Mesenchymal stem cell (in vitro differentiated cells and primary cell): ENCODE data around the gene DHRS4L2.
"Not testable (repeated sequence)": the region's sequence is repeated elsewhere in the genome, so short reads cannot be mapped to it uniquely, and the experiment has no call there.

ENCODE experiments used
- DNase-seq: peaks from one replicate; pipeline ENCODE4 v3.0.0-alpha.2; 2013
- H2AFZ ChIP-seq: one replicate; pipeline ENCODE4 v1.6.1; 2013; ENCODE audit warnings: low read depth, mild to moderate bottlenecking, control low read depth, inconsistent platforms, low read length, moderate library complexity
- H2AK5ac ChIP-seq: 2 replicates; pipeline ENCODE4 v1.6.1; 2013; ENCODE audit warnings: low read length, moderate library complexity, mild to moderate bottlenecking, inconsistent platforms; ENCODE audit not compliant: severe bottlenecking
- H2BK120ac ChIP-seq: one replicate; pipeline ENCODE4 v1.6.1; 2013; ENCODE audit warnings: low read depth, mild to moderate bottlenecking, inconsistent platforms, low read length, moderate library complexity
- H2BK12ac ChIP-seq, 2 experiments: one replicate each; pipeline ENCODE4 v1.6.1; 2013; ENCODE audit warnings: inconsistent platforms in 2 of 2, low read length in 2 of 2, mild to moderate bottlenecking in 2 of 2, moderate library complexity in 2 of 2, control low read depth in 1 of 2
- H2BK15ac ChIP-seq: one replicate; pipeline ENCODE4 v1.6.1; 2013; ENCODE audit warnings: mild to moderate bottlenecking, low read depth, inconsistent platforms; ENCODE audit not compliant: poor library complexity, severe bottlenecking
- H2BK5ac ChIP-seq: 2 replicates; pipeline ENCODE4 v1.6.1; 2013; ENCODE audit warnings: low read depth, mild to moderate bottlenecking, low read length, control low read depth, inconsistent platforms; ENCODE audit not compliant: poor library complexity, severe bottlenecking
- H3K14ac ChIP-seq, 2 experiments: one replicate each; pipeline ENCODE4 v1.6.1; 2013; ENCODE audit warnings: inconsistent platforms in 2 of 2, low read length in 2 of 2, control low read depth in 1 of 2, mild to moderate bottlenecking in 1 of 2, moderate library complexity in 1 of 2
- H3K18ac ChIP-seq, 2 experiments: one replicate each; pipeline ENCODE4 v1.6.1; 2013; ENCODE audit warnings: inconsistent platforms in 2 of 2, low read length in 2 of 2, control low read depth in 1 of 2, low read depth in 1 of 2, mild to moderate bottlenecking in 1 of 2
- H3K23ac ChIP-seq, 2 experiments: one replicate each; pipeline ENCODE4 v1.6.1; 2013; ENCODE audit warnings: inconsistent platforms in 2 of 2, low read length in 2 of 2, mild to moderate bottlenecking in 2 of 2, moderate library complexity in 2 of 2, control low read depth in 1 of 2
- H3K27ac ChIP-seq: 2 replicates; pipeline ENCODE4 v1.5.1; 2013; ENCODE audit warnings: mild to moderate bottlenecking, moderate library complexity, low read length, control low read depth, inconsistent platforms; ENCODE audit not compliant: poor library complexity, severe bottlenecking
- H3K27me3 ChIP-seq, 2 experiments: 2 replicates each; pipeline versions ENCODE4 v1.6.1 to v1.7.0; 2013; ENCODE audit warnings: low read length in 2 of 2, mild to moderate bottlenecking in 2 of 2, moderate library complexity in 2 of 2, control low read depth in 1 of 2, inconsistent platforms in 1 of 2; ENCODE audit not compliant: control insufficient read depth in 1 of 2, insufficient read depth in 1 of 2
- H3K36me3 ChIP-seq, 2 experiments: 2 replicates each; pipeline versions ENCODE4 v1.6.1 to v1.7.0; 2013; ENCODE audit warnings: low read length in 2 of 2, control low read depth in 1 of 2, inconsistent platforms in 1 of 2, low read depth in 1 of 2, mild to moderate bottlenecking in 1 of 2; ENCODE audit not compliant: insufficient read depth in 2 of 2, control insufficient read depth in 1 of 2
- H3K4ac ChIP-seq, 2 experiments: one replicate each; pipeline ENCODE4 v1.6.1; 2013; ENCODE audit warnings: inconsistent platforms in 2 of 2, low read length in 2 of 2, mild to moderate bottlenecking in 2 of 2, moderate library complexity in 2 of 2, control low read depth in 1 of 2, low read depth in 1 of 2
- H3K4me1 ChIP-seq: 2 replicates; pipeline ENCODE4 v1.6.1; 2013; ENCODE audit warnings: low read depth, low read length, control low read depth; ENCODE audit not compliant: control insufficient read depth, insufficient read depth
- H3K4me2 ChIP-seq: 2 replicates; pipeline ENCODE4 v1.6.1; 2013; ENCODE audit warnings: low read length, mild to moderate bottlenecking, inconsistent platforms; ENCODE audit not compliant: poor library complexity, severe bottlenecking
- H3K4me3 ChIP-seq, 2 experiments: 2 replicates each; pipeline versions ENCODE4 v1.5.1 to v1.7.0; 2013; ENCODE audit warnings: low read length in 2 of 2, mild to moderate bottlenecking in 2 of 2, control low read depth in 1 of 2, low read depth in 1 of 2; ENCODE audit not compliant: insufficient read depth in 1 of 2
- H3K79me1 ChIP-seq: replicated peaks from 2 replicates; pipeline ENCODE4 v1.6.1; 2013; ENCODE audit warnings: mild to moderate bottlenecking, control low read depth, low read length, inconsistent platforms; ENCODE audit not compliant: poor library complexity, severe bottlenecking
- H3K9ac ChIP-seq: 2 replicates; pipeline ENCODE4 v1.7.0; 2013; ENCODE audit warnings: mild to moderate bottlenecking, low read length, moderate library complexity
- H3K9me3 ChIP-seq: 2 replicates; pipeline ENCODE4 v1.7.0; 2013; ENCODE audit warnings: mild to moderate bottlenecking, low read length; ENCODE audit not compliant: control insufficient read depth
- H4K8ac ChIP-seq: one replicate; pipeline ENCODE4 v1.6.1; 2013; ENCODE audit warnings: inconsistent platforms, mild to moderate bottlenecking, low read length, moderate library complexity
- H4K91ac ChIP-seq: one replicate; pipeline ENCODE4 v1.6.1; 2013; ENCODE audit warnings: mild to moderate bottlenecking, low read length, inconsistent platforms
- WGBS: methylation state at CpG from one replicate; pipeline ENCODE4 v1.1.7; 2013; ENCODE audit warnings: mixed read lengths; 5-methylcytosine and 5-hydroxymethylcytosine counted together

Gene DHRS4L2

GRCh38 chr14:23942587-23942986, 46.1 kb upstream of the DHRS4L2 start:
- no peaks in the 10 kb centered on the region for H3K9me3 ChIP-seq
- H3K4me2 ChIP-seq: no peak overlapping the region
- H3K23ac ChIP-seq: no peak overlapping the region
- no peak overlapping the region for H3K4me3 ChIP-seq
- peaks cover 5 to 16% of the 10 kb centered on the region in 2 experiments for H3K36me3 ChIP-seq
- no peak overlapping the region for H4K8ac ChIP-seq
- H3K14ac ChIP-seq: no peak overlapping the region
- no peak for DNase-seq
- H3K9ac ChIP-seq: no peak overlapping the region
- H3K4me1 ChIP-seq: peaks cover 5% of the 10 kb centered on the region
- no peak overlapping the region for H2BK12ac ChIP-seq
- no peak overlapping the region for H3K27ac ChIP-seq
- no peak overlapping the region for H2BK15ac ChIP-seq
- peaks cover 14% of the 10 kb centered on the region for H3K79me1 ChIP-seq
- no peak overlapping the region for H2BK5ac ChIP-seq
- H2AK5ac ChIP-seq: no peak overlapping the region
- no peak overlapping the region for H3K4ac ChIP-seq
- no peak overlapping the region for H4K91ac ChIP-seq
- H2AFZ ChIP-seq: no peak overlapping the region
- no peaks in the 10 kb centered on the region for H3K27me3 ChIP-seq
- 85% methylated on average over 7 of the region's 7 CpGs for WGBS
- no peak overlapping the region for H3K18ac ChIP-seq
- H2BK120ac ChIP-seq: no peak overlapping the region

- H4K91ac ChIP-seq, H2AK5ac ChIP-seq, H2BK12ac ChIP-seq, H3K4me1 ChIP-seq, H3K18ac ChIP-seq, H4K8ac ChIP-seq, H3K9ac ChIP-seq, H3K9me3 ChIP-seq, H3K4me2 ChIP-seq, H3K4ac ChIP-seq, H2BK15ac ChIP-seq, DNase-seq, H3K27me3 ChIP-seq, H2BK120ac ChIP-seq, H2AFZ ChIP-seq, H3K23ac ChIP-seq, H3K27ac ChIP-seq, H2BK5ac ChIP-seq, H3K4me3 ChIP-seq, H3K36me3 ChIP-seq, H3K14ac ChIP-seq: not testable (repeated sequence)
- 79% methylated on average over 2 of the region's 2 CpGs for WGBS
- H3K79me1 ChIP-seq: peaks cover 22% of the 10 kb centered on the region
Measured at GRCh38 chr14:23949069-23949468, 39.7 kb upstream of the DHRS4L2 start.

GRCh38 chr14:23950411-23951135, 38.2 kb upstream of the DHRS4L2 start:
- Histone ChIP-seq H2BK5ac (no peak overlapping the region), H3K4me2 (no peak overlapping the region), H3K27me3 (no peaks in the 10 kb centered on the region), H3K18ac (no peak overlapping the region), H2AK5ac (no peak overlapping the region), H3K9me3 (no peaks in the 10 kb centered on the region), H3K14ac (no peak overlapping the region), H2AFZ (no peak overlapping the region), H3K36me3 (peaks cover 0 to under 1% of the 10 kb centered on the region in 2 experiments), H4K91ac (no peak overlapping the region), H2BK120ac (no peak overlapping the region), H3K23ac (no peak overlapping the region), H2BK15ac (no peak overlapping the region), H4K8ac (no peak overlapping the region), H3K4ac (no peak overlapping the region), H3K79me1 (peaks cover 21% of the 10 kb centered on the region), H3K4me3 (no peak overlapping the region), H3K27ac (no peak overlapping the region), H3K9ac (no peak overlapping the region), H2BK12ac (no peak overlapping the region), H3K4me1 (peaks cover 5% of the 10 kb centered on the region)
- 92% methylated on average over 6 of the region's 6 CpGs for WGBS
- no peak for DNase-seq

- H2BK5ac ChIP-seq, H3K36me3 ChIP-seq, H3K14ac ChIP-seq, H3K27ac ChIP-seq, H4K91ac ChIP-seq, H3K23ac ChIP-seq, H2BK12ac ChIP-seq, H3K18ac ChIP-seq, H3K9ac ChIP-seq, H2BK120ac ChIP-seq, H3K4me2 ChIP-seq, DNase-seq, H2AK5ac ChIP-seq, H3K4me3 ChIP-seq, H3K9me3 ChIP-seq, H3K4ac ChIP-seq, H2AFZ ChIP-seq, H3K4me1 ChIP-seq, H4K8ac ChIP-seq, H3K27me3 ChIP-seq, H2BK15ac ChIP-seq: not testable (repeated sequence)
- 100% methylated on average over 2 of the region's 3 CpGs for WGBS
- peaks cover 22% of the 10 kb centered on the region for H3K79me1 ChIP-seq
Measured at GRCh38 chr14:23951136-23951466, 37.6 kb upstream of the DHRS4L2 start.
